ENCODE data around the gene FBXW8. TPM values are rescaled to one million over a fixed set of nuclear protein-coding genes. Genes with fewer than 3 reads are reported as not detected.

The FBXW8 gene
- total and polyA plus RNA-seq, 4 donors: 3.9 to 20.3 (median 12.5) TPM

DNA sequence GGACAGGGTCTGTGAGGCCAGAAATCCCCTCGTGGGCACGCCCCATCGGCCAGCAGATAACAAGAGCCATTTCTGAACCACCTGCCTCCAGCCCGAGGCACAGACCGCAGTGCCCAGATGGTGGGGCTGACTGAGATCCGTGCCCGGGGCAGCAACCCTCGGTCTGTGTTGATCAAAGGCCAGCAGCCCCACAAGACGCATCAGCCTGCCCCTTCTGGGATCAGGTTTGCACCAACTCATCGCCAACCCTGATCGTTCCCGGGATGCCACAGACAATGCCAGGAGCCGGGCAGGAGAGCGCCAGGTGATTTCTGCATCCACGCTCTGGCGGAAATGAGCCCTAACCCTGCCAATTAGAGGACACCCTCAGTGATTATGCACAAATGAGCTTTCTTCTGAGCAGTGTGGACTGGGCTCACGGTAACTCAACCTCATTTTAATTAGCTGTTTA is 124.0 kb downstream of the FBXW8 start:
- WGBS, 2 donors: 92 to 94% methylated on average over 17 of the region's 17 CpGs
- Histone ChIP-seq H3K27me3 (ENCODE audit: control insufficient read depth in 3 of 3, insufficient read depth in 3 of 3, low read length in 2 of 3) (peaks cover 0 to 22% (median 8%) of the 10 kb centered on the region in 3 donors), H3K36me3 (ENCODE audit: control insufficient read depth in 4 of 4, insufficient read depth in 4 of 4, low read length in 4 of 4) (peaks cover 0 to 5% (median 2%) of the 10 kb centered on the region in 4 donors), H3K4me3 (no peak overlapping the region), H3K9me3 (ENCODE audit: control insufficient read depth in 4 of 4, insufficient read depth in 3 of 4, low read length in 3 of 4) (no peaks in the 10 kb centered on the region), H3K27ac (ENCODE audit: low read depth in 1 of 2, low read length in 1 of 2) (no peak overlapping the region), H3K9ac (ENCODE audit: insufficient read depth in 1 of 2, low read length in 2 of 2) (no peak overlapping the region), H3K4me1 (ENCODE audit: control insufficient read depth in 5 of 5, insufficient read depth in 5 of 5, low read length in 5 of 5) (peaks cover 0 to 21% (median 5%) of the 10 kb centered on the region in 5 donors)
- DNase-seq (no peak), ATAC-seq (ENCODE audit: insufficient read depth, low FRiP score) (no peak)
- TF ChIP-seq, protein P1, sequence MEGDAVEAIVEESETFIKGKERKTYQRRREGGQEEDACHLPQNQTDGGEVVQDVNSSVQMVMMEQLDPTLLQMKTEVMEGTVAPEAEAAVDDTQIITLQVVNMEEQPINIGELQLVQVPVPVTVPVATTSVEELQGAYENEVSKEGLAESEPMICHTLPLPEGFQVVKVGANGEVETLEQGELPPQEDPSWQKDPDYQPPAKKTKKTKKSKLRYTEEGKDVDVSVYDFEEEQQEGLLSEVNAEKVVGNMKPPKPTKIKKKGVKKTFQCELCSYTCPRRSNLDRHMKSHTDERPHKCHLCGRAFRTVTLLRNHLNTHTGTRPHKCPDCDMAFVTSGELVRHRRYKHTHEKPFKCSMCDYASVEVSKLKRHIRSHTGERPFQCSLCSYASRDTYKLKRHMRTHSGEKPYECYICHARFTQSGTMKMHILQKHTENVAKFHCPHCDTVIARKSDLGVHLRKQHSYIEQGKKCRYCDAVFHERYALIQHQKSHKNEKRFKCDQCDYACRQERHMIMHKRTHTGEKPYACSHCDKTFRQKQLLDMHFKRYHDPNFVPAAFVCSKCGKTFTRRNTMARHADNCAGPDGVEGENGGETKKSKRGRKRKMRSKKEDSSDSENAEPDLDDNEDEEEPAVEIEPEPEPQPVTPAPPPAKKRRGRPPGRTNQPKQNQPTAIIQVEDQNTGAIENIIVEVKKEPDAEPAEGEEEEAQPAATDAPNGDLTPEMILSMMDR (IDR thresholded peaks at IDR 0.05; ENCODE audit: control extremely low read depth, extremely low read depth): no peak

DNA sequence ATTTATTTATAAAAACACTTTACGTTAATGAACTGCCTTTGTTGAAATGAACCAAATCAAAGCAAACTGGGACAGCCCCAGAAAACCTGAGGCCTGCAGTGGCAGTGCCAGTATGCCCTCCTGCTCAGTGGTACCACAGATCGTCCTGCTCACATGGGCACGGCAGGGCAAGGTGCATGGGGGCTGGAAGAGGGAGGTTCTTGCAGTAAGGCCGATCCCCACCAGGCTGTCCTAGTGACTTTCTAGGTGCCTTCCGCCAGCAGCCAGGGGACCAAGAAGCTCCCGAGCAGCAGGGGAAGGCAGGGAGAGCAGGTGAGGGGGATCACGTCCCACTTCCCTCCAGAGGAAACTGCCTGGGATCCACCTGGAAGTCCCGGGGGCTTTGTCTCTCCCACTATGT is 124.5 kb downstream of the FBXW8 start:
- no peaks in the 10 kb centered on the region for H3K9me3 ChIP-seq (ENCODE audit: control insufficient read depth in 4 of 4, insufficient read depth in 3 of 4, low read length in 3 of 4)
- peaks cover 0 to 21% (median 5%) of the 10 kb centered on the region in 5 donors for H3K4me1 ChIP-seq (ENCODE audit: control insufficient read depth in 5 of 5, insufficient read depth in 5 of 5, low read length in 5 of 5)
- TF ChIP-seq, protein P1 (IDR thresholded peaks at IDR 0.05; ENCODE audit: control extremely low read depth, extremely low read depth): no peak
- ATAC-seq (ENCODE audit: insufficient read depth, low FRiP score) (no peak), DNase-seq (no peak)
- H3K4me3 ChIP-seq: no peak overlapping the region
- WGBS, 2 donors: 76 to 83% methylated on average over 8 of the region's 8 CpGs
- no peaks in the 10 kb centered on the region for H3K36me3 ChIP-seq (ENCODE audit: control insufficient read depth in 4 of 4, insufficient read depth in 4 of 4, low read length in 4 of 4)
- no peak overlapping the region for H3K9ac ChIP-seq (ENCODE audit: insufficient read depth in 1 of 2, low read length in 2 of 2)
- H3K27ac ChIP-seq (ENCODE audit: low read depth in 1 of 2, low read length in 1 of 2): no peak overlapping the region
- H3K27me3 ChIP-seq (ENCODE audit: control insufficient read depth in 3 of 3, insufficient read depth in 3 of 3, low read length in 2 of 3): peaks cover 0 to 22% (median 8%) of the 10 kb centered on the region in 3 donors

DNA sequence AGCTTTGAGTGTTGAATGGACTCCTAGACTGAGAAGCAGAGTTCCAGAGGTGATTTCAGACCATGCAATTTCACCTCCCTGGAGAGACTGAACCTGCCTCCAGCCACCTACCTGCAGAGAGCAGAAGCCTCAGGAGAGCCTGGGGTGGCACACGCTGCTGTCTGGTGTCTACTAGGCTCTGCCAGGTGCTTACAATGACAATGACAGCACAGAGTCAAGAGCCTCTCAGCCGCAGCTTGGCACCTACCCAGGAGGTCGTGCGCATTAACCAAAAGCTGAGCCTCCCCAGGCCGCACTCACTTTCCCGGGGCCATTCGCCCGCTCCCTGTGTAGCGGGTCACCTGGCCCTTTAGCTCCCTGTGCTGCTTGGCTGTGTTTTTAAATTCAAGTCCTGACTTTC is 125.3 kb downstream of the FBXW8 start:
- Histone ChIP-seq H3K27ac (ENCODE audit: low read depth in 1 of 2, low read length in 1 of 2) (no peak overlapping the region), H3K9me3 (ENCODE audit: control insufficient read depth in 4 of 4, insufficient read depth in 3 of 4, low read length in 3 of 4) (no peaks in the 10 kb centered on the region), H3K27me3 (ENCODE audit: control insufficient read depth in 3 of 3, insufficient read depth in 3 of 3, low read length in 2 of 3) (peaks cover 0 to 22% (median 8%) of the 10 kb centered on the region in 3 donors), H3K36me3 (ENCODE audit: control insufficient read depth in 4 of 4, insufficient read depth in 4 of 4, low read length in 4 of 4) (no peaks in the 10 kb centered on the region), H3K4me1 (ENCODE audit: control insufficient read depth in 5 of 5, insufficient read depth in 5 of 5, low read length in 5 of 5) (peaks cover 0 to 21% (median 5%) of the 10 kb centered on the region in 5 donors), H3K9ac (ENCODE audit: insufficient read depth in 1 of 2, low read length in 2 of 2) (no peak overlapping the region), H3K4me3 (no peak overlapping the region)
- DNase-seq (no peak), ATAC-seq (ENCODE audit: insufficient read depth, low FRiP score) (no peak)
- 80 to 89% methylated on average over 9 of the region's 9 CpGs for WGBS, 2 donors
- TF ChIP-seq, protein P1 (IDR thresholded peaks at IDR 0.05; ENCODE audit: control extremely low read depth, extremely low read depth): no peak

DNA sequence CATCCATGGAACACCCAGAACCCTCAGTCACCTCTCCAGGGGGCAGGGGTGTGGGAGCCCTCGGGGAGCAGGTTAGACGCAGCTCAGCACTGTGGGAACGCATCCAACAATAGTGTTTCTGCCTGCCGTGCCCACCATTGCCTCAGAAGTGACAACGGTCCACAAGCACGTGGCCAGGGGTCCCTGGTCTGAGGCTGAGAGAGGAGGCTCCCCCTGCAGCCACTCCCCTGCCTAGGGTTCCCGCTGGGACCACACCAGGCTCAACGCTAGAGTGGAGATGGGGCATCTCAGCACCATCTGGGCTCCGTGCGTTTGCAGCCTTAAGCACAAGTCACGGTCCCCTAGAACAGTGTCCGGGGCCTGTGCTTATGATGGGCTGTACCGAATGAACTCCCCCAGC is 125.8 kb downstream of the FBXW8 start:
- 84 to 85% methylated on average over 13 of the region's 13 CpGs for WGBS, 2 donors
- DNase-seq: no peak
- H3K4me3 ChIP-seq: no peak overlapping the region

More for the DNA sequence above, 125.8 kb downstream of the FBXW8 start:
- no peak for ATAC-seq (ENCODE audit: insufficient read depth, low FRiP score)
- peaks cover 0 to 21% (median 5%) of the 10 kb centered on the region in 5 donors for H3K4me1 ChIP-seq (ENCODE audit: control insufficient read depth in 5 of 5, insufficient read depth in 5 of 5, low read length in 5 of 5)
- H3K9ac ChIP-seq (ENCODE audit: insufficient read depth in 1 of 2, low read length in 2 of 2): no peak overlapping the region
- TF ChIP-seq, protein P1 (IDR thresholded peaks at IDR 0.05; ENCODE audit: control extremely low read depth, extremely low read depth): no peak
- no peaks in the 10 kb centered on the region for H3K36me3 ChIP-seq (ENCODE audit: control insufficient read depth in 4 of 4, insufficient read depth in 4 of 4, low read length in 4 of 4)
- H3K9me3 ChIP-seq (ENCODE audit: control insufficient read depth in 4 of 4, insufficient read depth in 3 of 4, low read length in 3 of 4): no peaks in the 10 kb centered on the region
- peaks cover 0 to 22% (median 8%) of the 10 kb centered on the region in 3 donors for H3K27me3 ChIP-seq (ENCODE audit: control insufficient read depth in 3 of 3, insufficient read depth in 3 of 3, low read length in 2 of 3)
- H3K27ac ChIP-seq (ENCODE audit: low read depth in 1 of 2, low read length in 1 of 2): no peak overlapping the region

Measured in lung (tissue), 12 donors.